IgD-negative memory B cell (primary cell): ENCODE data around the gene EYS. TPM values are rescaled to one million over a fixed set of nuclear protein-coding genes. Genes with fewer than 3 reads are reported as not detected.
A peak's percentile ranks its signal among the peaks of the same experiment; 100 is the strongest.

Source experiments
- H3K27ac Mint-ChIP-seq, 3 donors: one replicate each; pipeline ENCODE4 v1.8.0; 2020 to 2022; ENCODE audit warnings: mild to moderate bottlenecking in 3 of 3, mixed read lengths in 3 of 3, moderate library complexity in 1 of 3
- H3K27me3 Mint-ChIP-seq: one replicate; pipeline ENCODE4 v1.8.0; 2021; ENCODE audit warnings: mixed read lengths
- H3K36me3 Mint-ChIP-seq: one replicate; pipeline ENCODE4 v1.8.0; 2020; ENCODE audit warnings: mild to moderate bottlenecking, mixed read lengths
- H3K4me1 Mint-ChIP-seq, 3 donors: one replicate each; pipeline ENCODE4 v1.8.0; 2020 to 2022; ENCODE audit warnings: mixed read lengths in 3 of 3, mild to moderate bottlenecking in 1 of 3
- H3K4me3 Mint-ChIP-seq, 4 donors: one replicate each; pipeline ENCODE4 v1.8.0; 2020 to 2022; ENCODE audit warnings: mild to moderate bottlenecking in 4 of 4, mixed read lengths in 4 of 4, moderate library complexity in 3 of 4
- H3K9me3 Mint-ChIP-seq, 3 donors: one replicate each; pipeline ENCODE4 v1.8.0; 2020 to 2021; ENCODE audit warnings: mixed read lengths in 3 of 3, mild to moderate bottlenecking in 1 of 3
- polyA plus RNA-seq: library from polyadenylated mRNA; unstranded; fragments of 300-500 nt; fragmentation: Illumina TruSeq; gene quantifications from one replicate; pipeline ENCODE4 v1.2.3, GENCODE V29; 2021

The EYS gene
- polyA plus RNA-seq, 1 donor from 2014 or later, result 0.04 TPM

DNA sequence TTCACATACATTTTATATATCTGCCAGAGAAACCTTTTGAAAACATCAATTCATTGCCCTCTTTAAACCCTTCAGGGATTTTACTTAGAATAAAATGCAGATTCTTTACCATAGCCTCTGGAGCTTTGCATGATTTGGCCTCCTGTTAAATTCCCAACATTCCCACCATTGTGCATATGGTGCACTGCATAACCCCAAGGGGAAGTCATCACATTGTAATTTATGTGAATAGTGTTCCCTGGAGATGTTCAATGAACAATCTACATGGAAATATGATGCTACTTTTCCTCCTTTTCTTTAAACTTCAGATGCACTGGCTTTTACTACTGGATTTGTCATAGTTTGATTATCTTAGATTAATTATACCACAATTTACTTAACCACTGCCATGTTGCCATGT lies 1976.7 kb downstream of the EYS start:
- H3K27me3 Mint-ChIP-seq, result no peaks in the 10 kb centered on the region
- peaks cover 2% of the 10 kb centered on the region for H3K36me3 Mint-ChIP-seq
- peaks cover 0 to under 1% (median 0%) of the 10 kb centered on the region in 3 donors for H3K9me3 Mint-ChIP-seq
- no peak overlapping the region for H3K4me3 Mint-ChIP-seq
- no peaks in the 10 kb centered on the region for H3K4me1 Mint-ChIP-seq
- H3K27ac Mint-ChIP-seq, result no peak overlapping the region

DNA sequence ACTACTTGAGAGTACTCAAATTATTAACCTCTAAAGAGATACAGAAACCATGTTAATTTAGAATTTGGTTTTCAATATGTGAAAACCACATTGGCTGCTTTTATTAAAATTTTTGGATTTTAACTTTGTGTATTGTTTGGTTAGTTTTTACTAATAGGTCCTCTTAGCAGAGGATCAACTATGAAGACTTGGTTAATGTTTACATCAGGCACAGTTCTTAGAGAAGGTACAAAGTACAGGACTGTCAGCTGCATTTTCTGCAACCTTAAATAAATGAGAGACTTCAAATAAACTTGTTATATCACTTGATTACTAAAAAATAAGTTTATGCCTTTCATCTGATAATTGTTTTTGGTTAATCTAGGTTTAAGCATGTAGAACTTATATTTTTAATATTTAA lies 1982.3 kb downstream of the EYS start:
- H3K4me3 Mint-ChIP-seq, result no peak overlapping the region

DNA sequence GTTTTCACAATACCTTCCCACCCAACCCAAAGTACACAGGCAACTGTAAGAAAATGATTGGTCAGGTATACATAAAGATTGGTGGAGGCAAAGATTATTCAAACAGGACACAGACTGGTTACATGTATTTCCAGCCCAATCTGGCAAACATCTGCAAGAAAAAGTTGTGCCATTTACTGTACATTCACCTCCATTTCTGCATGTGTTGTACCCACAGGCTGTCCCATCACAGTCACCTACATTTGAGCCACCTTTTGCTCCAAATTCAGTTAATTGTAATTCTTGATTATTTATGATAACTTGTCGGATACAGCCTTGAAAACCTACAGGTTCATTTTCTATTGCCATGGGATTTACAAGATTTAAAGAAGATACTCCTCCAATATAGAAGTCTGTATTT lies 1985.8 kb downstream of the EYS start:
- Mint-ChIP-seq H3K9me3 (peaks cover 0 to 2% (median 0%) of the 10 kb centered on the region in 3 donors), H3K36me3 (no peaks in the 10 kb centered on the region), H3K27me3 (no peaks in the 10 kb centered on the region), H3K27ac (no peak overlapping the region), H3K4me3 (no peak overlapping the region), H3K4me1 (no peaks in the 10 kb centered on the region)

More for the DNA sequence above, 1982.3 kb downstream of the EYS start:
- Mint-ChIP-seq H3K9me3 (peaks cover 0 to 2% (median 0%) of the 10 kb centered on the region in 3 donors), H3K36me3 (no peaks in the 10 kb centered on the region), H3K27me3 (no peaks in the 10 kb centered on the region), H3K4me1 (no peaks in the 10 kb centered on the region), H3K27ac (no peak overlapping the region)

- Mint-ChIP-seq H3K27me3 (no peaks in the 10 kb centered on the region), H3K36me3 (peaks cover 8% of the 10 kb centered on the region), H3K27ac (peak overlapping the region in 1 of 3 donors; percentile 19), H3K4me3 (no peak overlapping the region), H3K9me3 (no peaks in the 10 kb centered on the region), H3K4me1 (no peaks in the 10 kb centered on the region)
Observed at GRCh38 chr6:63716169-63716568, 1990.9 kb downstream of the EYS start.

DNA sequence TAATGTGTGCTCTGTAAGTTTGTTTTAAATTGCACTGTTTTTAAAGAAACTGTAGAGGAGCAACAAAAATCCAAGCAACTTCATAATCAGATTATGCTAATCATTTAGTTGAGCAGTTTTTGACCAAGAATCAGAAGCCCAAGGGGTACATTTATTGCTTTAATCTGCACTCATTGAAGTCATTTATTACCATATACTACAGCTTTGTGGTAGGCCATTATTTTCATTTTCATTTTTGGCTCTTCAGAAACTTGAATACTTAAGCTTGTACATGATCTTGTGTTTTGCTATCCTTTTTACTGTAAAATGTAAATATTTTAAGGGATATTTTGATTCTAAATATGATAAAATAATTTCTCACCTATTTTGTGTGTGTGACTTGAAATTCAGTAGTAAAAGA lies 1992.9 kb downstream of the EYS start:
- Mint-ChIP-seq H3K27ac (no peak overlapping the region), H3K9me3 (no peaks in the 10 kb centered on the region), H3K27me3 (no peaks in the 10 kb centered on the region), H3K4me1 (no peaks in the 10 kb centered on the region), H3K36me3 (peaks cover 8% of the 10 kb centered on the region), H3K4me3 (no peak overlapping the region)

DNA sequence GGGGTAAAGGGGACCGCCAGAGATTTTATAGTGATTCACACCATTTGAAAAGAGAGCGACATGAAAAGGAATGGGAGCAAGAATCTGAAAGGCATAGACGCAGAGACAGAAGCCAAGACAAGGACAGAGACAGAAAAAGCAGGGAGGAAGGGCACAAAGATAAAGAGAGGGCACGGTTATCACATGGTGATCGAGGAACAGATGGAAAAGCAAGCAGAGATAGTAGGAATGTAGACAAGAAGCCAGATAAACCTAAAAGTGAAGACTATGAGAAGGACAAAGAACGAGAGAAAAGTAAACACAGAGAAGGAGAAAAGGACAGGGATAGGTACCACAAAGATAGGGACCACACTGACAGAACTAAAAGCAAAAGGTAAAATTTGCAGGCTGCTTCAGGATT lies 1993.7 kb downstream of the EYS start:
- Mint-ChIP-seq H3K27me3 (no peaks in the 10 kb centered on the region), H3K27ac (peak overlapping the region in 2 of 3 donors; percentile 41 to 75), H3K9me3 (no peaks in the 10 kb centered on the region), H3K4me1 (no peaks in the 10 kb centered on the region), H3K4me3 (no peak overlapping the region), H3K36me3 (peaks cover 8% of the 10 kb centered on the region)

- no peak overlapping the region for H3K4me3 Mint-ChIP-seq
- no peaks in the 10 kb centered on the region for H3K9me3 Mint-ChIP-seq
- no peaks in the 10 kb centered on the region for H3K27me3 Mint-ChIP-seq
- H3K36me3 Mint-ChIP-seq, result peaks cover 8% of the 10 kb centered on the region
- peaks cover 0 to 1% (median 0%) of the 10 kb centered on the region in 3 donors for H3K4me1 Mint-ChIP-seq
- no peak overlapping the region for H3K27ac Mint-ChIP-seq
Observed at GRCh38 chr6:63709148-63709547, 1997.9 kb downstream of the EYS start.

GRCh38 chr6:63708631-63709030 lies 1998.4 kb downstream of the EYS start:
- Mint-ChIP-seq H3K36me3 (peaks cover 8% of the 10 kb centered on the region), H3K4me3 (no peak overlapping the region), H3K27me3 (no peaks in the 10 kb centered on the region), H3K4me1 (peaks cover 0 to 1% (median 0%) of the 10 kb centered on the region in 3 donors), H3K27ac (no peak overlapping the region), H3K9me3 (no peaks in the 10 kb centered on the region)

- Mint-ChIP-seq H3K27ac (peak overlapping the region in 1 of 3 donors; percentile 17), H3K27me3 (no peaks in the 10 kb centered on the region), H3K36me3 (peaks cover 2% of the 10 kb centered on the region)
Observed at GRCh38 chr6:63706630-63707029, 2000.4 kb downstream of the EYS start.

GRCh38 chr6:63705707-63706106 lies 2001.3 kb downstream of the EYS start:
- peaks cover 0 to 1% (median 0%) of the 10 kb centered on the region in 3 donors for H3K4me1 Mint-ChIP-seq
- no peak overlapping the region for H3K4me3 Mint-ChIP-seq
- H3K27ac Mint-ChIP-seq, result no peak overlapping the region
- H3K36me3 Mint-ChIP-seq, result peaks cover 2% of the 10 kb centered on the region
- H3K27me3 Mint-ChIP-seq, result no peaks in the 10 kb centered on the region
- H3K9me3 Mint-ChIP-seq, result no peaks in the 10 kb centered on the region

More at GRCh38 chr6:63706630-63707029, 2000.4 kb downstream of the EYS start:
- Mint-ChIP-seq H3K4me1 (peaks cover 0 to 1% (median 0%) of the 10 kb centered on the region in 3 donors), H3K9me3 (no peaks in the 10 kb centered on the region), H3K4me3 (no peak overlapping the region)

- no peaks in the 10 kb centered on the region for H3K27me3 Mint-ChIP-seq
Observed at GRCh38 chr6:63690221-63690620, 2016.8 kb downstream of the EYS start.

DNA sequence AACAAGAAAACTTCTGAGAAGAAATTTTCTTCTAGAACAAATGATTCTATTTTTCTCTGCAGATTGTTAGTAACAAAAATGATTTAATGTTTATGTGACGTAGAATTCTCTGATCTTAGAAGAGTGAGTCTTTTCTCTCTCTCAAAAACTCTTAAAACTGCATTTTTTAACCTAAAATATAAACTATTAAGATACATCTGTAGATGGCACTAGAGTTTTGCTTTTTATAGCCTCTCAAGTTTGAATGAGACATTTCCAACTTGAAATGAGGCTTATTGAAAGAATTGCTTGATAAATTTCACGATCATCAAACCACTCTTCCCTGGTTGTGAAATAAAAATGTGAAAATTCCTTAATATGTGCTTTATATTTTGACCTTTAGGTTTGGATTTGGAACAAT lies 2017.6 kb downstream of the EYS start:
- no peaks in the 10 kb centered on the region for H3K27me3 Mint-ChIP-seq
- no peaks in the 10 kb centered on the region for H3K9me3 Mint-ChIP-seq
- no peak overlapping the region for H3K4me3 Mint-ChIP-seq
- H3K27ac Mint-ChIP-seq, result peak overlapping the region in 1 of 3 donors; percentile 39
- H3K4me1 Mint-ChIP-seq, result peaks cover 12 to 29% (median 27%) of the 10 kb centered on the region in 3 donors
- peaks cover under 1% of the 10 kb centered on the region for H3K36me3 Mint-ChIP-seq

More at GRCh38 chr6:63690221-63690620, 2016.8 kb downstream of the EYS start:
- Mint-ChIP-seq H3K4me1 (peaks cover 7 to 22% (median 21%) of the 10 kb centered on the region in 3 donors), H3K9me3 (no peaks in the 10 kb centered on the region), H3K4me3 (no peak overlapping the region), H3K36me3 (peaks cover 5% of the 10 kb centered on the region), H3K27ac (no peak overlapping the region)

DNA sequence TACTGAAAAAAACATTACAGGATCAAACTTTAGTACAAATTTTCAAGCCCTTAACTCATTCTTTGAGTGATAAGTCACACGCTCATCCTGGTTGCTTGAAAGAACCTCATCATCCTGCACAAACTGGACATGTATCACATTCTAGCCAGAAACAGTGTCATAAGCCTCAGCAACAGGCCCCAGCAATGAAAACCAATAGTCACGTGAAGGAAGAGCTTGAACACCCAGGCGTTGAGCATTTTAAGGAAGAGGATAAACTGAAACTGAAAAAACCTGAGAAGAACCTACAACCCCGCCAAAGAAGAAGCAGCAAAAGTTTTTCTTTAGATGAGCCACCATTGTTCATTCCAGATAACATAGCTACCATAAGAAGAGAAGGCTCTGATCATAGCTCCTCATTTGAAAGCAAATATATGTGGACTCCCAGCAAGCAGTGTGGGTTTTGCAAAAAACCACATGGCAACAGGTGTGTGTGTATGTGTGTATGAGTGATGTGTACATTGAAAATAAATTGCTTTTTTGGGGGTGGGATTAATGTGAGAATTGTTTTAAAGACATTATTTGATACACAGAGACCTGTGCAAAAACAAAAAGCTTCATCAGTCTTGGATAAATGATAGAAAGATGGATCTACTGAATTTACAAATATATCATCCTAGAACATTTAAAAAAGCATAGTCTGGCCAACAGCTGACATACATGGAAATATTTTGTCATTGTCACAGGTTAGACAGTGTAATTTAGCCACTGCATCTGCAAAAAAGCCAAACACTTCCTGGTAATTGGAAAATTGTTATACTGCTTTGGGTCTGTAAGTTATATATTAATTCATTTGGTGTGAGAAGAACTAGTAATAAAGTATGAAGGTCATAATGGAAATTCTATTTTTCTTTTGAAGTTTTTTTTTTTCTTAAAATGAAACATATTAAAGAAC lies 2021.3 kb downstream of the EYS start:
- Mint-ChIP-seq H3K36me3 (peaks cover 6% of the 10 kb centered on the region), H3K27me3 (no peaks in the 10 kb centered on the region), H3K4me1 (peaks cover 26 to 52% (median 49%) of the 10 kb centered on the region in 3 donors), H3K4me3 (peak overlapping the region in 1 of 4 donors; percentile 67), H3K27ac (peak overlapping the region; percentile 30 to 72 (median 68)), H3K9me3 (no peaks in the 10 kb centered on the region)

- Mint-ChIP-seq H3K4me3 (peak overlapping the region in 1 of 4 donors; percentile 38), H3K9me3 (no peaks in the 10 kb centered on the region), H3K27me3 (no peaks in the 10 kb centered on the region), H3K4me1 (peaks cover 44 to 65% (median 57%) of the 10 kb centered on the region in 3 donors), H3K36me3 (peaks cover 9% of the 10 kb centered on the region), H3K27ac (peak overlapping the region in 2 of 3 donors; percentile 73 to 74)
Observed at GRCh38 chr6:63683071-63683603, 2023.9 kb downstream of the EYS start.

DNA sequence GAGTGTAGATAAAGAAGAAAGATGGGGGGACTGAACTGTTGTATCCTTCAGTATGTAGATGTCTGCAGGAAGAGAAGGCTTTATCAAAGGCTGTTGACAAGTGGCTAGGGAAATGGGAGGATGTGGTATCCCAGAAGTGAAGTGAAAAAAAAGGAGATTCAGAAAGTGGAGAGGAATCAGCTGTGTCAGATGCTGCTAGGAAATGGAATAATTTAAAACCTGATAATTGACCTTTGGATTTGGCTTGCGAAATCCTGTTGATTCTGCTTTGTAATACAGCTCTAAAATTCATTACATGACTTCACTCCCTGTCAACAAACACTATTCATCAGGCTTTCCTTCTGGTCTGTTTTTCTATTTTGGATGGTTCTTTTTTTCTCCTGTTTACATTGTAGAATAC lies 2029.7 kb downstream of the EYS start:
- Mint-ChIP-seq H3K27ac (no peak overlapping the region), H3K9me3 (no peaks in the 10 kb centered on the region), H3K36me3 (peaks cover 4% of the 10 kb centered on the region), H3K4me3 (no peak overlapping the region), H3K4me1 (peaks cover 35 to 43% (median 43%) of the 10 kb centered on the region in 3 donors), H3K27me3 (no peaks in the 10 kb centered on the region)
